H9 (cell line): ENCODE measurements around the gene SOS1. TPM values are rescaled to one million over a fixed set of nuclear protein-coding genes. Genes with fewer than 3 reads are reported as not detected.

ENCODE experiments used
- DNase-seq: peaks from one replicate; pipeline ENCODE4 v3.0.0-alpha.2; 2017
- H2AFZ ChIP-seq: one replicate; pipeline ENCODE4 v1.6.1; 2013; ENCODE audit warnings: mild to moderate bottlenecking, low read length, control low read depth, moderate library complexity
- H2AK5ac ChIP-seq: 2 replicates; pipeline ENCODE4 v1.6.1; 2013; ENCODE audit warnings: low read length, control low read depth, mixed read lengths; ENCODE audit not compliant: insufficient read length
- H2BK120ac ChIP-seq: one replicate; pipeline ENCODE4 v1.6.1; 2013; ENCODE audit warnings: low read depth, mild to moderate bottlenecking, low read length, control low read depth, inconsistent platforms; ENCODE audit not compliant: poor library complexity, severe bottlenecking
- H2BK12ac ChIP-seq: 2 replicates; pipeline ENCODE4 v1.6.1; 2013; ENCODE audit warnings: low read length, control low read depth, mixed read lengths, low read depth; ENCODE audit not compliant: insufficient read length
- H2BK15ac ChIP-seq: 2 replicates; pipeline ENCODE4 v1.6.1; 2013; ENCODE audit warnings: low read depth, low read length, control low read depth
- H2BK20ac ChIP-seq: one replicate; pipeline ENCODE4 v1.6.1; 2013; ENCODE audit warnings: low read depth, mild to moderate bottlenecking, low read length, control low read depth, inconsistent platforms; ENCODE audit not compliant: poor library complexity, severe bottlenecking
- H2BK5ac ChIP-seq: 2 replicates; pipeline ENCODE4 v1.6.1; 2013; ENCODE audit warnings: low read length, control low read depth, mixed read lengths; ENCODE audit not compliant: insufficient read length
- H3K14ac ChIP-seq: 2 replicates; pipeline ENCODE4 v1.6.1; 2013; ENCODE audit warnings: low read length, control low read depth; ENCODE audit not compliant: insufficient read depth
- H3K18ac ChIP-seq: 2 replicates; pipeline ENCODE4 v1.6.1; 2013; ENCODE audit warnings: low read depth, mild to moderate bottlenecking, mixed read lengths, low read length, control low read depth; ENCODE audit not compliant: insufficient read length
- H3K23ac ChIP-seq: 2 replicates; pipeline ENCODE4 v1.6.1; 2013; ENCODE audit warnings: low read length, control low read depth, mixed read lengths, low read depth; ENCODE audit not compliant: insufficient read length
- H3K23me2 ChIP-seq: 2 replicates; pipeline ENCODE4 v1.6.1; 2013; ENCODE audit warnings: low read depth, mild to moderate bottlenecking, mixed read lengths, low read length, control low read depth; ENCODE audit not compliant: insufficient read length, poor library complexity, severe bottlenecking
- H3K27ac ChIP-seq: 2 replicates; pipeline ENCODE4 v1.5.1; 2013; ENCODE audit warnings: low read length, control low read depth, mixed read lengths, low read depth; ENCODE audit not compliant: insufficient read length
- H3K27me3 ChIP-seq: 2 replicates; pipeline ENCODE4 v1.6.1; 2013; ENCODE audit warnings: low read length, control low read depth, inconsistent platforms; ENCODE audit not compliant: insufficient read depth
- H3K4ac ChIP-seq: 2 replicates; pipeline ENCODE4 v1.6.1; 2013; ENCODE audit warnings: low read depth, mild to moderate bottlenecking, control low read depth, inconsistent platforms, low read length, moderate library complexity
- H3K4me1 ChIP-seq: 2 replicates; pipeline ENCODE4 v1.6.1; 2013; ENCODE audit warnings: low read length, control low read depth, inconsistent platforms; ENCODE audit not compliant: insufficient read depth
- H3K4me2 ChIP-seq: 2 replicates; pipeline ENCODE4 v1.6.1; 2013; ENCODE audit warnings: low read length, control low read depth, mixed read lengths; ENCODE audit not compliant: insufficient read length, insufficient read depth
- H3K56ac ChIP-seq: 2 replicates; pipeline ENCODE4 v1.6.1; 2013; ENCODE audit warnings: low read depth, mild to moderate bottlenecking, mixed read lengths, low read length, control low read depth; ENCODE audit not compliant: insufficient read length
- H3K79me1 ChIP-seq: 2 replicates; pipeline ENCODE4 v1.6.1; 2013; ENCODE audit warnings: low read depth, mild to moderate bottlenecking, moderate library complexity, low read length, control low read depth, inconsistent platforms; ENCODE audit not compliant: insufficient read depth, poor library complexity, severe bottlenecking
- H3K79me2 ChIP-seq: 2 replicates; pipeline ENCODE4 v1.6.1; 2013; ENCODE audit warnings: low read length, control low read depth, inconsistent platforms; ENCODE audit not compliant: insufficient read depth
- H3K9ac ChIP-seq: 2 replicates; pipeline ENCODE4 v1.6.1; 2013; ENCODE audit warnings: low read length, control low read depth, mixed read lengths; ENCODE audit not compliant: insufficient read length; ENCODE audit errors: extremely low read depth
- H3K9me3 ChIP-seq: one replicate; pipeline ENCODE4 v1.6.1; 2013; ENCODE audit warnings: low read depth, low read length, inconsistent platforms; ENCODE audit not compliant: control insufficient read depth
- H3T11ph ChIP-seq: one replicate; pipeline ENCODE4 v1.6.1; 2013; ENCODE audit warnings: mild to moderate bottlenecking, low read length, control low read depth, inconsistent platforms
- H4K20me1 ChIP-seq: one replicate; pipeline ENCODE4 v1.6.1; 2013; ENCODE audit not compliant: control insufficient read depth, insufficient read length, insufficient read depth
- H4K5ac ChIP-seq: 2 replicates; pipeline ENCODE4 v1.6.1; 2013; ENCODE audit warnings: low read depth, mild to moderate bottlenecking, mixed read lengths, low read length, control low read depth; ENCODE audit not compliant: insufficient read length
- H4K8ac ChIP-seq: replicated peaks from 2 replicates; pipeline ENCODE4 v1.6.1; 2013; ENCODE audit warnings: low read length, control low read depth, mixed read lengths, low read depth; ENCODE audit not compliant: insufficient read length
- H4K91ac ChIP-seq: 2 replicates; pipeline ENCODE4 v1.6.1; 2013; ENCODE audit warnings: low read depth, mild to moderate bottlenecking, moderate library complexity, mixed read lengths, low read length, control low read depth; ENCODE audit not compliant: insufficient read length
- H3K27ac Mint-ChIP-seq, 3 experiments: 2 replicates in 2 of 3; 3 replicates in 1 of 3; pipeline ENCODE4 v1.8.0; 2020 to 2021; ENCODE audit warnings: mixed read lengths in 3 of 3, mild to moderate bottlenecking in 1 of 3, moderate library complexity in 1 of 3
- H3K27me3 Mint-ChIP-seq: 2 replicates; pipeline ENCODE4 v1.8.0; 2021; ENCODE audit warnings: low read depth, mild to moderate bottlenecking, moderate library complexity, mixed read lengths
- H3K36me3 Mint-ChIP-seq, 3 experiments: 2 replicates in 2 of 3; 3 replicates in 1 of 3; pipeline ENCODE4 v1.8.0; 2020 to 2021; ENCODE audit warnings: low read depth in 3 of 3, mixed read lengths in 3 of 3; ENCODE audit not compliant: insufficient read depth in 1 of 3
- H3K4me1 Mint-ChIP-seq, 2 experiments: 2 replicates each; pipeline ENCODE4 v1.8.0; 2020; ENCODE audit warnings: mixed read lengths in 2 of 2
- H3K4me3 Mint-ChIP-seq, 2 experiments: 2 replicates in 1 of 2; 3 replicates in 1 of 2; pipeline ENCODE4 v1.8.0; 2020 to 2021; ENCODE audit warnings: mild to moderate bottlenecking in 2 of 2, mixed read lengths in 2 of 2, moderate library complexity in 1 of 2
- H3K9me3 Mint-ChIP-seq, 2 experiments: 2 replicates in 1 of 2; 3 replicates in 1 of 2; pipeline ENCODE4 v1.8.0; 2020; ENCODE audit warnings: mild to moderate bottlenecking in 2 of 2, mixed read lengths in 2 of 2, moderate library complexity in 1 of 2
- CTCF ChIP-seq: fragments of 200-600 bp; sonication (generic); conservative IDR thresholded peaks from 3 replicates; pipeline ENCODE4 v1.8.0; 2021; ENCODE audit warnings: antibody characterized with exemption, mild to moderate bottlenecking
- WGBS: extraction: QIAGEN DNeasy Blood & Tissue Kit; methylation state at CpG from one replicate; pipeline ENCODE4 v1.1.7; 2013; ENCODE audit warnings: missing lambda C conversion rate, low lambda C conversion rate, mixed read lengths; ENCODE audit not compliant: insufficient read length; ENCODE audit errors: extremely low coverage; 5-methylcytosine and 5-hydroxymethylcytosine counted together
- total RNA-seq: library from RNA; stranded (reverse); gene quantifications from 2 replicates; pipeline ENCODE4 v1.2.1, GENCODE V29; 2021

Gene SOS1
- total RNA-seq, 1 experiment from 2014 or later = 35.8 TPM

GRCh38 chr2:39156846-39157245, 36.0 kb upstream of the SOS1 start:
- DNase-seq = no peak
- no peaks in the 10 kb centered on the region for H3K79me1 ChIP-seq
- no peak overlapping the region for H2BK15ac ChIP-seq
- no peak overlapping the region for H3T11ph ChIP-seq
- H2AFZ ChIP-seq = no peak overlapping the region
- H4K91ac ChIP-seq = no peak overlapping the region
- no peak overlapping the region for H3K9ac ChIP-seq
- no peak overlapping the region for H3K23ac ChIP-seq
- H3K27ac Mint-ChIP-seq = no peak overlapping the region
- no peak overlapping the region for H3K18ac ChIP-seq
- H2BK120ac ChIP-seq = no peak overlapping the region
- no peak overlapping the region for H3K4me3 Mint-ChIP-seq
- no peak overlapping the region for H2BK5ac ChIP-seq
- no peak overlapping the region for H3K4me2 ChIP-seq
- H3K14ac ChIP-seq = no peak overlapping the region
- TF ChIP-seq CTCF = no peak
- no peaks in the 10 kb centered on the region for H3K27me3 Mint-ChIP-seq
- no peak overlapping the region for H3K27ac ChIP-seq
- H3K23me2 ChIP-seq = no peaks in the 10 kb centered on the region
- no peak overlapping the region for H4K5ac ChIP-seq
- H2AK5ac ChIP-seq = no peak overlapping the region
- no peaks in the 10 kb centered on the region for H3K27me3 ChIP-seq
- no CpG with 5 or more reads among the region's 6 CpGs for WGBS
- no peaks in the 10 kb centered on the region for H3K9me3 ChIP-seq
- peaks cover 3% of the 10 kb centered on the region; the same call in 1 of the 2 replicates for H3K4me1 ChIP-seq
- H2BK20ac ChIP-seq = no peak overlapping the region
- no peak overlapping the region for H3K4ac ChIP-seq
- no peak overlapping the region for H4K8ac ChIP-seq
- no peaks in the 10 kb centered on the region for H3K79me2 ChIP-seq
- H3K56ac ChIP-seq = no peak overlapping the region
- no peaks in the 10 kb centered on the region for H3K36me3 Mint-ChIP-seq
- no peaks in the 10 kb centered on the region for H4K20me1 ChIP-seq
- H3K9me3 Mint-ChIP-seq = no peaks in the 10 kb centered on the region
- H2BK12ac ChIP-seq = no peak overlapping the region
- peaks cover 6 to 14% of the 10 kb centered on the region in 2 experiments for H3K4me1 Mint-ChIP-seq
